KG1 (cell line): ENCODE measurements around the gene ELOVL2.

Experiments
- DNase-seq: peaks from one replicate; lab custom pipeline; 2025; lab: John Stamatoyannopoulos, UW

The ELOVL2 gene

DNA sequence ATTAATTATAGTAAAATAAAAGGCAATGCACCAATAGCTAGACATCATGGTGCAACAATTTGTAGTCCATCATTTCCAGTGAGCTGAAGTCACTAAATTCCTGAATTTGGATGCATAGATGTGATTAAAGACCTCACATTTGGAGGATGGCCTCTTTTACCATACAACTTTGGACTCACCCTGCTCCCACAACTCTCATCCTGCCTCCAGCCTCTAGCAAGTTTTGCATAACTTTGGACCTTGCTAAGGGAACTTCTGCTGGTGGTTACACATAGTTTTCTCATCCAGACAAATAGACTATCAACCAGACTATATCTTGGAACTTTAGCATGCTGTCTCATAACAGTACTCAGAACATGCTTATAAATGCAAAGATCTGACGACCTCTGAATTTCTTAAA is 12.8 kb upstream of the ELOVL2 start:
- DNase-seq: no peak

DNA sequence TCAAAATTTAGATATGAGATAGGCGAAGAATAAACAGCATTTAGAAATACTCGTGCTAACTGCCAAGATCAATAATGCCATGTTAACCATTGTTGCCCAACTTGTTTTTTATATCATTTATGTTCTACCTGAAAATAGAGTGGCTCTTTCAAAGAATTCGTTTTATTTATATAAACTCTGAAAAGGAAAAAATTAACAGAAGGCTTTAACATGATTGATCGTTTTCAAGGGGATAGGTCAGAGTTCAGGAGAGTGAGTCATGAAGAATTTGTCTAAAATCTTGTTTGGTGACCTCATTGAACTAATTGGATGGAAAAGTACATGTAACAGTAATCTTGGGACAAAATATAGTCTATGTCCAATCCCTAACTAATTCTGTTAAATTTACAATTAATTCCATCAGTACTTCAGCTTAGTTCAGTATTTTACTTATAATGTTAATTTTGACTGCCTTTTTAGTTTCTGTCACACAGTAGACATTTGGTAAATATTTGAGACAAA is 11.1 kb upstream of the ELOVL2 start:
- DNase-seq: no peak

DNA sequence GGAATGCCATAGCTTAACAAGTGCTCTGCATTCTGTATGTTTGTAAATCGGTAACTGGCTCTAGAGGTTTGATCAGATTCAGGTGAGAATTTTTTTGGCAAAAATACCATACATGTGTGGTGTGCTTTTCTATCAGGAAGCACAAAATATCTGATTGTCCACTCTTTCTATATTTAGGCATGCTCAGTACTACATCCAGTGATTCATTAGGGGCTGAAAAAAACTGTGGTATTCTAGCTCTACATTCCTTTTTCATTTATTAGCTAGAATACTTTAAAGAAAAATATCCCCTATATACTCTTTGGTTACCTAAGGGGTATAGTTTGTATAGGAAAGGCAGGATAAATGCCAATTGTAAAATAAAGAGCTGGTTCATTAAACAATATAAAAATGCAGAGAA is 10.6 kb upstream of the ELOVL2 start:
- DNase-seq: no peak

DNA sequence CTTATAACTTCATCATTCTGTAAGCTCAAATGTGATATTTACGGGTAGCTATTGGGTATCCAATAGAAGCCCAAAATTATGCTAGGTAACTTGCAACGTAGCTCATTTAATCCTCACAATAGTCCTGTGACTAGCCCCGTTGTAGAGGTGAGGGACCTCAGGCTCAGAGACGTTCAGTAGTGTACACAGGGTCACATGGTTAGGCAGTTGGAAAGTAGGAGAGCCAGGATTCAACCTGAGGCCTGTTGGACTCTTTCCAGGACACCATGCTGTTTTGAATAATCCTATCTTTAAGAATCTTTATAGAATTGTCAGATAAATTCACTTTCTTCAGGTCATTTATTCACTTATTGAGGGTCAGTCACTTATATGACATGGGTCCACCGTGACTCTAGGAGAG is 9.2 kb upstream of the ELOVL2 start:
- no peak for DNase-seq

DNA sequence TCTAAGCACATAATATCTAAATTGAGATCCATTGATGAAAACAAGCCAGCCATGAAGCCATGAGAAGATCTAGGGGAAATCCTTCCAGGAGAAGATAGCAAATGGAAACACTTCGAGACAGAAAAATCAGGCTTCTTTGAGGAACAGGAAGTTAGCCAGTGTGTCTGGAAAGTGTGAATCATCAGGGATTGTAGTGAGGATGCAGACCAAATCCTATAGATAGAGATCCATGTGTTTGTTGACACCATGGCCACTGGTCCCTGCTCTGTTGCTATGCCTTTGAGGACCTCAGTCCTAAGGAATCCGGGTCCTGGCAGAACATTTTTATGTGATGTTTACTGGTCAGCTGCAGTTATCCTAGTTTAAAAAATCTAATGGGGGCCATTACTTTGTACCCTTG is 6.6 kb upstream of the ELOVL2 start:
- DNase-seq: no peak

DNA sequence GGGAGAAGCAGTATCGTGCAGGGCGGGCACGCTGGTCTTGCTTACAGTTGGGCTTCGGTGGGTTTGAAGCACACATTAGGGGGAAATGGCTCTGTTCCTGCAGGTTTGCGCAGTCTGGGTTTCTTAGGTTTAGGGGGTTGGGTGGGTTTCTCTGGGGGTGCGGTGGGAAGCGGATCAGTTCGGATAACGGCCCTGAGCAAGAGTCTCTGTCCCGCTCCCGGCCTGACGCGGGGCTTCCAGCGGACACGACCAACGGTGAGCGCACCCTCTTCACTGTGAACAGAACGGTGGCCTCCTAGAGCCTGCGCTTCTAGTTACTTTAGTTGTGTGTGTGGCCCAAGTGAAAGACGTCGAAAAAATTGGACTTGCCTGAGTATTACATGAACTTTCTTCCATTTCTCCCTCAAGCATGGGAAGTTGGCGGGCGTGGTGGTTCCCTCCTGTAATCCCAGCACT is 635 bp upstream of the ELOVL2 start:
- no peak for DNase-seq

DNA sequence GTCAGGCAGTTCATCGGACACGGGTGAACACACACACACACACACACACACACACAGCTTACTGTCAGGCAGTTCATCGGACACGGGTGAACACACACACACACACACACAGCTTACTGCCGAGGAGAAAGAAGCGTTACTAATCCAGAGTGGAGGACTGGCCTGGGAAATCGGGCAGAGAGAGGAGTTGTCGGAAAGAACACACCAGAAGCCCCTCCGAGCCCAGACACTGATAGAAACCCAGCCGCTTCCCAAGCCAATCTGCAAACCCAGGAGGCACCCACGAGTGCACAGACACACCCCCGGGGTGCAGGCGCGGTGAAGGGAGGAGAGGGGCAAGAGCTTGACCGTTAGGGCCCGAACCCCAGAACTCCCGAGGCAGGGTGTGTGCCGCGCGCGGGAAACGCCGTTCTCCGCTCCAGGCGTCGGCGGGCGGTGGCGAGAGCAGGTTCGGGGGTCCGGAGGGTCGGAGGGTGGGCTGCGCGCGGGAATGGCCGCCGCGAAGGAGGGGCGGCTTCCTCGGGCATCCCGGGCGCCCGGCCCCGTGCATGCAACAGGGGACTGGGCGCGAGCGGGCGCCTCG is 636 bp downstream of the ELOVL2 start:
- no peak for DNase-seq

DNA sequence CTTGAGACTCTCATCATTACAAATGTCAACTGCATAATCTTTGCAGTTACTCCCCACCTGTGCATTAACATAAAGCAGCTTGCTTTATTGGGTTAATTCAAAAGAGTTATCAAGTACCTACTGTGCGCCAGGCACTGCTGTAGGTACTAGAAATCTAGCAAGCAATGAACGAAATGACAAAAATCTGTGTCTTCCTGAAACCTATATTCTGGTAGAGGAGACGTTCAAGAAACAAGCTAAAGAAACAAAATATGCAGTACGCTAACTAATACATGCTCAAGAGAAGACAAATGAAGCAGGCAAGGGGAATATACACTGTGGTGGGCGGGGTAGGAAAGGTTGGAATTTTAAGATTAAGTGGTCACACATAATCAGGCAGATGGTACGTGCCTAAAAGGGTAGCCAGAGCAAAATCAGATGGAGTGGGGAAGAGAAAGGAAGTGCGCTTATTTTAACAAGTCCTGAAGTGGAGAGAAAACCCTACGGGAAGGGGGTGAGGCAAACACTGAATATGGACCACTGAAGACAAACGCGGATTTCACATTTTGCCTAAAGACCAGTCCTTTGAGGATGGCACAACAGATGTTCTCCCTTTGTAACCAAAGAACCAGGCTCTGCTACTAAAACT is 1.2 kb downstream of the ELOVL2 start:
- DNase-seq: no peak

DNA sequence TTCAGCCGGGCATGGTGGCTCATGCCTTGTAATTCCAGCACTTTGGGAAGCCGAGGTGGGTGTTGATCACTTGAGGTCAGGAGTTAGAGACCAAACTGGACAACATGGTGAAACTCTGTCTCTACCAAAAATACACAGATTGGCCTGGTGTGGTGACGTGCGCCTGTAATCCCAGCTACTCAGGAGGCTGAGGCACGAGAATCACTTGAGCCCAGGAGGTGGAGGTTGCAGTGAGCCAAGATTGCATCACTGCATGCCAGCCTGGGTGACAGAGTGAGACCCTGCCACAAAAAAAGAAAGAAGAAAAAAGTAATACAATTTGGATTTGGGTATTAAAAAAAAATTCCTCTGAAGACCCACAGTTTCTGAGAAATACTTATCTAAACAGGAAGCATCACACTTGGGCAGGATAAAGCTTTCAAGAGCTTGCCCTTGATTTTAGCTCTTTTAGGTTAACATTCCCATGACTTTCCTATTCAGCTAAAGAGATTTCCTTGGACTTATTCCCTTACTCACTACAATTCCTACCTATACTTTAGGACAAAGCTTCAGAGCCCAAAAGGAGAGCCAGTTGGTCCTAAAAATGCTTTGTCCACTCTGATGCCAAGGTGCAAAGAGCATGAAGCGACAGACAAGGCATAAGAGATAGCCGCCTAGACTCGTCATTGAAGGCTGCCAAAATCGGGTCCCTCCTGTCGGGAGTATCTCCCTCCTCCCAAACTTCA is 1.9 kb downstream of the ELOVL2 start:
- DNase-seq: no peak

DNA sequence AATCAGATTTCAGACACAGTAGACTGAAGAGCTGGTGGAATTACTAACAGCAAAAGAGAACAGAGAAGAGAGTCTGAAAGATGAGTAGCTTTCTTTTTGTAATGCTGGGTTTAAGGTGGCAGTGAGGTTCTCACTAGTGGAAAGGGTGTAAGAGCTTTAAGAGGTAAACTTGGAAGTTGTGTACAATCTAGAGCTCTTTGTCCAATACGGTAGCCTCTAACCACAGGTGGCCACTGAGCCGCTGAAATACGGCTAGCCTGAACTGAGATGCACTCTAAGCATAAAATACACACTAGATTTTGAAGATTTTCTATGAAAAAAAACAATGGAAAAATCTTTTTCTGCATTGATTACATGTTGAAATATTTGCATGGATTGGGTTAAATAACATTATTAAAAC is 4.0 kb downstream of the ELOVL2 start:
- no peak for DNase-seq

DNA sequence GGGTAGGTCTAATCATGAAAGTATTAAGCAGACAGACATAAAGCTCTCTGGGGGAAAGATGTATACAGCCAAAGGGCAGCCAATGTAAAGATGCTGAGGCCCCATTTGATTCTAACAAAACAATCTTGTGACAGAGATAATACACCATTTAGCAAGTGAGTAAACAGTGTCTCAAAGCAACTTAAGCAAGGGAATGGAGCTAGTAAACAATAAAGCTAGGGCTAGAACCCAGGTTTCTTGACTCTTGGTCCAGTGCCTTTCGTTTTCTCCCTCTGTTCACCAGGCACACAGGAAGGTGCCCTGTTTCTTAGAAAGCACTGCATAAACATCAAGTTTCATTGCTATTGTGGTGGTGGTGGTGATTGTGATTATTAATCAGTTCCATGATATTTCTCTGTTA is 5.1 kb downstream of the ELOVL2 start:
- DNase-seq: no peak

DNA sequence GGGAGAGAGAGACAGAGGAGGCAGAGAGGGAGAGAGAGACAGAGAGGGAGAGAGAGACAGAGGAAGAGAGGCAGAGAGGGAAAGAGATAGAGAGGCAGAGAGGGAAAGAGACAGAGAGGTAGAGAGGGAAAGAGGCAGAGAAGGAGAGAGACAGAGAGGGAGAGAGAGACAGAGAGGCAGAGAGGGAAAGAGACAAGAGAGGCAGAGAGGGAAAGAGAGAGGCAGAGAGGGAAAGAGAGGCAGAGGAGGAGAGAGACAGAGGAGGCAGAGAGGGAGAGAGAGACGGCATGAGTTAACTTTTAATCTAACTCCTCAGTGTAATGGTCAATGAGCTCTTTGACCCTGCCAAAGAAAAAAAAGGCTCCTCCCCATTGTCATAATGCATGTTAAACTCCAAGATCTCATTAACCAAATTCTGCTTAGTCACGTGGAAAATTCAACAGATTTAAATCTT is 7.1 kb downstream of the ELOVL2 start:
- no peak for DNase-seq

DNA sequence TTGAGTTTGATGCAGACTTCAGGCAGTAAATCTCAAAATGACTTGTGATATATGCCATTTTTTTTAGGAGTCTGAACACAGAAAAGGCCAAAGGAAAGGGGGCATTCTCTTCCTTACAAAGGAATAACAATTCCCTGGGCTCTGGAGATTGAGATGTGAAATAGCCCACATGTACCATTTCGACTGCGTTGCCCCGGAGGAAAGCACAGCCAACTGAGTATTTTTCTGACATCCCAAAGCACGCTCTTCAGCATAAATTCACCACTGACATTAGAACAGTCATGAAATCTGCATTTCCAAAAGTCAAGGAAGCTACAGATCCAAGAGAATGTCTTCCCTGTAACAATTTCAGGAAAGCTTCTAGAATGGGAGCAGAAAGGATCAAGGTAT is 7.8 kb downstream of the ELOVL2 start:
- DNase-seq: no peak

DNA sequence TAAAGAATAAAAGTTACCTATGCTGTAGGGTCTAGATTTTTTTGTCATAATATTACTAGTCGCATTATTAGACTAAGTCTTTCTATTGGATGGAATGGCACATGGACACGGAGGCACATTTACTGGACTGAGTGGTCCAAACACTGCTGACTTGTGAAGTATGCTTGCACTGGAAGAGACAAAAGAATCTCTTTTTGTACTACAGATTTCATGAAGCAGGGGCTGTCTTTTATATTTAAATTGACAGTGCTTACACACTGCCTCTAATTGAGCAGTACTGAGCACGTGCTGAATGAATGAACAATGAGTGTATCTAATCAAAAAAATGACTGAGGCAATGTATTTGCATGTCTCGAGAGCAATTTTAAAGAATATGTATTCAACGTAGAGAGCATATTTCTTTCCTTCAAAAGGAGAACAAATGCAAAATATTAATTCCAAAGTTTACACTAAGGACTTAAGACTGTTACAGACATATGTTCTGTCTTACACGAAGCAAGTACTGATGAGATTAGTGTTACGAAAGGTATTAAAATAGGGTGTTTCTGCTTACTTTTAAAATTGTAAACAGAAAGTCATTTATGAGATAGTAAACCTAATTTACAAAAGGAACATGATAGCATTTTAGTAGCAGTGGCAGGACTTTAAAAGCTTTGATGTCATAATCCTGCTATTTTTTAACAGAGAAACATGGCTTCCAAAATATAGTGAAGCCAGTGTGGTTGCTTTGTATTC is 8.3 kb downstream of the ELOVL2 start:
- no peak for DNase-seq

DNA sequence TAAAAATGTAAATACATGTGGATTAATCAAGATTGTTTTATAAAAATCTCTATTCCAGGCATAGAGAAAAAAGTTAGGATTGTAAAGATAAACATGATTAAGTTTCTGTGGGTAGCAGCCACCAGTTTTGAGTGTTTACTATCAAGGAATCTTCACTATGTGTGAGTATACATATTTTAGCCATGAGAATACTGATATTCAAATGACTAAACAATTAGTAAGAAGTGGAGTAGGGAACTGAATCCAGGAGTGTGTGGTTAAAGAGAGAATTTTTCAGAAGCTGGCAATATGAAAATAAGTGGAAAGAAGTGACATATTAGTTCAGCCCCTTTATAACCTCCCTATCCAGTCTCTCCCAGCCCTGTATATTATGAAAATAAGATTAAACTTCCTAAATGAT is 10.3 kb downstream of the ELOVL2 start:
- DNase-seq: no peak

DNA sequence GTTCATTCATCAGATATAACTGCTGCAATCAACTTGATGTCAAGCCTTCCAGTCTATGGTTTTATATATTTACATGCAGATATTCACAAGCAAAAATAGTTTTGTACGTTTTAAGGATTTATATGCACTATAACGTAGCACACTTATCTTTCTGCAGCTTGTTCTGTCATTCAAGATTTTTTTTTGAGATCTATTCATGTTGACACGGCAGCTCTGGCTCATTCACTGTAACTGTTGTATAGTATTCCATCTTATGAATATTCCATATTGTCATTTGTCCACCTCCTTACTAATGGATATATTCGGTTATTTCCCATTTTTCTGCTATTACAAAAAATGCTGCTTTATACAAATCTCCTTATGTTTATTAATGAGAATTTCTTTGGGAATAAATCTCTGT is 13.2 kb downstream of the ELOVL2 start:
- no peak for DNase-seq

DNA sequence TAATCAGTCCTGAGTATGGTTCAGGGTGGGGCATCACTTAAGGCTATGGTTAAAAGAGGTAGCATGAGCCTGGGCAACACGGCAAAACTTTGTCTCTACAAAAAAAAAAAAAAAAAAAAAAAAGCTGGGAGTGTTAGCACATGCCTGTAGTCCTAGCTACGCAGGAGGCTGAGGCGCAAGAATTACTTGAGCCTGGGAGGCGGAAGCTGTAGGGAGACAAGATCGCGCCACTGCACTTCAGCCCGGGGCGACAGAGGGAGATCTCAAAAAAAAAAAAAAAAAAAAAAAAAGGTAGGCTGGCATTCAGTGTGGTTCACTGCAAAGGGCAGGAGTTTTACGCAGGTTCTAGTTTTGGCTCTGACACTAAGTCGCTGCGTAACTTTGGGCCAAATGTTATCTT is 15.1 kb downstream of the ELOVL2 start:
- DNase-seq: no peak

DNA sequence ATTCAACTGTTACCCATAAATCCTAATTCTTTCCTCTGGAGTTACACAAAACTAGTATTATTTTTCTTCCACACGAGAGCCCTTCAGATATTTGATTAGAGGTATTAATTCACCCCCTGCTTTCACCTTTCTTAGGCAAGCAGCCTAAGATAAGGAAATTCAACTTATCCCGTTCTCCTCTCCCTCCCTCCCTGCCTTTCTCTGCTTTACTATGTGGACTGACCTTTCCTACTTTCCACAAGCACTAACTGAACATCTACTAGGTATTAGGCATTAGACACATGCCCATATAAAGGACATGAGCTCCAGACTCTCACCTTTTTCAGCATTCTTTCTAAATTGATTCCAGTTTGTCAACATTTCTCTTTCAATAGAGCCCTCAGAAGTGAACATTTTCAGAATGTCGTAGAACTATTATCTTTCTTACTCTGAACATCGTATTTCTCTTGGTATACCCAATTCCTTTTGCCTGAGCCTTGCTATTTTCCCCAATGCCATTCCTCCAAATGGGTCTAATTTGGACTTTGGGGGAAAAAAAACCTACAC is 16.5 kb downstream of the ELOVL2 start:
- no peak for DNase-seq

DNA sequence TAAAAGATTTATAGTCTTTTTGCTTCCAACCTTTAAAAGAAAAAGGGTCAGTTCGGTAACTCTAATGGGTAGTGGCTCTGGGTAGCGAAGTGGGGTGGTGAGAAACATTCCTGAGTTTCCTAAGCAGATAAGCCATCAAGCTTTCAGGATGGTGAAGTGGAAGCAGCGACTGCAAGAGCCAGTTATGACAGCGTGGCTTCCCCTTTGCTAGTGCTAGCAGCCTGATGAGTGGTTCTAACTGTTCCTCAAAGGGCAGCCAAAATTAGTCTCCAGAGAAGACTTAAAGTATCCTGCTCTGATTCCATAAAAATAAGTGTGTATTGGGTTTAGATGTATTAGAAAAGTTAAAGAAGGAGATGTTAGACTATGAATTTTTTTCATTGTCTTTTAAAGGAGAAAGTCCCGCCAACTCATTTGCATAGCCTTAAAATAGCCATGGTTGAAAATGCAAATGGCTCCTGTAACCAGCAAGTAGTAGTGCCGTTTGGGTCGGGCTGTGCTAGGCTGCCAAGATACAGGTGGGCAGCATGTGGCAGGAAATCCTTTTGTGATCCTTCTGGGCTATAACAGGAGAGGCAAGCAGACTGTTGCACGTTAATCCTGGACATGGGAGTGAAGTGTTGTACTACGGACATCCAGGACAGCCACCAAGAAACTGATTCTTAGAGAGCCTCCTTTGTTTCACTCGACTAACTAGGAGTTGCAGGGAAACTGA is 18.0 kb downstream of the ELOVL2 start:
- DNase-seq: no peak

DNA sequence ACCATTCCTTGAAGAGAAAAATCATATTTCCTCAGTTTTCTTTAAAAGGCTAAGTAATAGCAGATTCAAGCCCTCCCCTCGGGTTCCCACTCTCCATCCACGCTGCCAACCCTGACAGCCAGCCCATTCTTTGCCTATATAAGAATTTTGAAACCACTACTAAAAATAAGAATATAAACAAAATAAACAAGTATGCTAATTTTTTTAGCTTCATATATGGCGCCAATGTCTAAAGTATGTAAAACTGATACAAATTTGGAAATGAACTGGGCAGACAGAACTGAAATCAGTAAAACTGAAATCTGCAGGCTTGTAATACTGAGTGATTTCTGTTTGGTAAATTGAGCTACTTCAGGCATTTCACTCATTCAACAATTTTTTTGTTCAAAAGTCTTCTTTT is 19.0 kb downstream of the ELOVL2 start:
- no peak for DNase-seq

DNA sequence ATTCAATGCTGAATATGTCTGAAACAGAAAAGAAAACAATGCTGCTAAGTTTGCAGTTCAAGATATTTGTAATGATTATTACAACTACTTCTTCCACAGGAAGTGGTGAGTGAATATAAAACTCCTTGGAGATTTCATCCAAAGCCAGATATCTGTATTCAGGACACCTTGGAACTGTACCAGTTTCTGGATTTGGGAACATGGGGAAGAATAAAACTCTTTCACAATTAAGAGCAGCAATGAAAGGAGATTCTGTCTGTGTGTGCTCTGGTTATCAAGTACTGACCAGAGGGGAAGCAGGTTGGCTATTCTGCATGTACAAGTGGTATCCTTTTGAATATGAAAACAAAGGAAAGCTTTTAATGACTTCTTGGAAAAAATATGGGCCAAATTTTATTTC is 21.1 kb downstream of the ELOVL2 start:
- DNase-seq: no peak

DNA sequence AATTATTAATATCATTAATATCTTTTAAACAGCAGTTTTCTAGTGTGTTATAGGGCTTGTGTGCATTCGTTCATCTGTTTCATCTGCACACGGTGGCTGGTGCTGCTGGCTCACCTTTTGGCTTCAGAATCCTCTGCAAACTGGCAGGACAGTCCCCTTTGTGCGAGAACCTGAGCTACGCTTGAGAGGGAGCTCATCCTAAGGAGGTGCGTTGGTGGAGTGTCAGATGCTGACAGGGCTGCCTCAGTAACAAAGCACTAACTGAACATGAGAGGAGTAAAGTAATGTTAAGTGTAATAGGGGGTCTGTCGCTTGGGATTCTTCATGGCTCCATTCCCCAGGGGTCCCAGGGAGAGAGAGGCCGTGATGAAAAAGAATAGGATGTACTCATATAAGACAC is 22.4 kb downstream of the ELOVL2 start:
- DNase-seq: no peak
